HG02981 (cell line): ENCODE results near the gene DIP2B.

Source experiments
- ATAC-seq: cut with Tn5 transposase; IDR thresholded peaks from one replicate; pipeline ENCODE4 v1.9.1; 2021; ENCODE audit warnings: mild to moderate bottlenecking, moderate library complexity; ENCODE audit not compliant: unreplicated experiment

The DIP2B gene

DNA sequence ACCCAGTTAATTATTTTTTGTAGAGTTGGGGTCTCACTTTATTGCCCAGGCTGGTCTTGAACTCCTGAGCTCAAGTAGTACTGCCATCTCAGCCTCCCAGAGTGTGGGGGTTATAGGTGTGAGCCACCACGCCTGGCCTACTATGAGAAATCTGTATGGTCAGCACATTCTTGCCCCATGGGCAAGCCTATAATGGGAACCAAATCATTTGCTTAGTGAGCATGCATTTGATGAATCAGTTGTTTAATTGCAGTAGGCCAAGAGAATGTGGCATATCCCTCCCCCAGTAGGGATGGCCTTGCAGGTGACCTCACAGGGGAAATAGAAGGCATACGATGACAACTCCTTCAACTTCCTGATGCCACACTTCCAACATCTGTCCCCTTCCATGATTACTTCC, 122.7 kb downstream of the DIP2B start:
- no peak for ATAC-seq

DNA sequence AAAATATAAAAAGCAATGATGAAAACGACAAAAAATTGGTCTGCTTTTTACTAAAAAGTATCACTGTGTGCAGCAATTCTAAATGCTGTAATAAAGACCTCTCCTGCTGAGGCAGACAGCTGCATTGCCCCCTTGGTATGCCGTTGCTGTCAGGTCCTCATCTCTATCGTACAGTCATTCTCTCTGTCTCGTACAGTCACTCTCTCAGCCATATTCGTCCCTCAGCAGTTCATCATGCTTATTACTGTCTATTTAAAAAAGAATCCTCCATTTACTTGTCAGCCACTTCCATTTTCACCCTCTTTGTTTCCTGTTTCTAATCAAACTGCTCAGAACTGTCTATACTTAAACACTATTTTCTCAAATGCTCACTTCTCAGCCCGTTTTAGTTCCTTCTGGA, 123.6 kb downstream of the DIP2B start:
- no peak for ATAC-seq

DNA sequence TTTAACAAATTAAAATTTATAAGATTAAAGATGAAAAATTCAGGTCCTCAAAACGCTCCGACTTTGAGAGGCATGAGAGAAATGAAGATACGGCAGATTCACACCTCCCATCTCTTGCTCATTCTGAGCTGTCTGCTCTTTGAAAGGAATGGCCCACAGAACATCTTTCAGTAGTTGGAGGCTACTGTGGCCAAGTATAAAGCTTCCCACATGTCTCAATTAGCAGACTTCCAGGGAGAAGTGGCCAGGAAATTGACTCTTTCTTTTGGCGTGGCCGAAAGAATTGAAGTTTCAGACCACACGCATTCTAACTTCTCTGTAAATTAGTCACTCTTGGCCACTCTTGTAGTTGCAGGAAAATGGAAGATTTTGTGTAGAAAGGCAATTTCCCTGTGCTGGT, 129.2 kb downstream of the DIP2B start:
- no peak for ATAC-seq

DNA sequence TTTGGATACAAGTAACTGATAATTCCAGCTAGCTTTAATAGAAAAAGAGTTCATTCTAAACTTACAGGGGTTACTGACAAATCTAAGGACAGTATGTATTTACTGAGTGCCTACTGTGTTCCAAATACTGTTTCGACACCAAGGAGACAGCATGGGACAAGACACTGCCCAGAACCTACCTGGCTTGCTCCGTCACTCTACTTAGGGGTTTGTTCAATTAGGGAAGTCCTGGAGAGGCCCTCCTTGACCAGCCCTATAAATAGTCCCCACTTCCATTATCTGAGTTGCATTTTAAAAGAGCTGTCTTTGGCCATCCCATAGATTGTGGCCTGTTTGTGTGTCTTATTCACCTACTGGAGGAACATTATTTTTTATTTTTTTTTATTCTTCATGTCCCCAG, 129.6 kb downstream of the DIP2B start:
- ATAC-seq: no peak

DNA sequence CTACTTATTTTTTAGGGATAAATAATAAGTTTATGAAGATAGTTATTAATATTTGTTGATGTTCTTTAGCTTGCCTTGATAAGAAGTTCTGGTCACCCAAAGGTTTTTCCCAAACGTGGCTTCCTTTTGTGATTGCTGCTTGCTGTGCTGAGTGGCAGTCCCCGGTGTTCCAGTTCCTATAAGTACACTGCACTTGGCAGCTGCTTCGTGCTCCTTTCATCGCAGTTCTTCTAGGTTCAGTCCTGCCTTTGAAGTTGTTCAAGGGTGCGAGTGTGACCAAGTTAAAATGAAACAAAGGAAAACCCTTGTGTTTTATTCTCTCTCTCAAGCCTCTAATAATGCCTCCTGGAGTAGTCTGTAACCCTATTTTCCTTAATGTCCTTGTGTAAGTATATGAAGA, 130.6 kb downstream of the DIP2B start:
- ATAC-seq: no peak

DNA sequence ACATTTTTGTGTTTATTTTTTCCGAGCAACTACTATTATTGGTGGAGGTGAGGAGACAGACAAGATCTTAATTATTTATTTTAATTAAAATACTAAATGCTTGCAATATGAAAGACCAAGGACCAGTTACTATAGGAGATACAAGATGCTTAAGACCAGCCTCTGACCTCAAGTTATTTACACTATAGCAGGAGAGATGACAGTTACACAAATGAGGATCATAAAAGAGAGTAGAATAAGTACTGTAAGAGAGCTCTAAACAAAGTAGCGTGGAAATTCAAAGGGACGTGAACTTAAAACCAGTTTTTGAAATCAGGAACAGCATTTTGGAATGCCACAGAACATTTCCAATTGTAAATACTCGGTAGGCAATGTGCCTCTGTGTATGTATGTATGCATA, 131.1 kb downstream of the DIP2B start:
- ATAC-seq: no peak

DNA sequence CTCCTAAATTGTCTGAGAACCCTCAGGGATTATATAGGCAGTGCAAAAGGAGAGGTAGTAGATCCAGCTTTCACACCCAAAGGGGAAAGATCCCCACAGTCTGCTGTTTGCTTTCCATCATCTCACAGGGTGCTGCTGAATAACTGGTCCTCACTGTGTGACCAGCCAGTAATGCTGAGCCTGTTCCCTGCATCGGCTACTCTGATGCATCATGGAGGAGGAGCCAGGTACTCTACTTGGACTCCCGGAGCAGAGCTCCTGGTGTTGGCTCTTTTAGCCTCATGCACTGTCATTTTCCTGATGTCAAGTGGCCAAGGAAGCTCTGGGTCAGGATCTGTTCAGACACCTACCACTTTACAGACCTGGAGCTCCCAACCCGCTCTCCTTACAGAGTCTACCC, 131.7 kb downstream of the DIP2B start:
- no peak for ATAC-seq

DNA sequence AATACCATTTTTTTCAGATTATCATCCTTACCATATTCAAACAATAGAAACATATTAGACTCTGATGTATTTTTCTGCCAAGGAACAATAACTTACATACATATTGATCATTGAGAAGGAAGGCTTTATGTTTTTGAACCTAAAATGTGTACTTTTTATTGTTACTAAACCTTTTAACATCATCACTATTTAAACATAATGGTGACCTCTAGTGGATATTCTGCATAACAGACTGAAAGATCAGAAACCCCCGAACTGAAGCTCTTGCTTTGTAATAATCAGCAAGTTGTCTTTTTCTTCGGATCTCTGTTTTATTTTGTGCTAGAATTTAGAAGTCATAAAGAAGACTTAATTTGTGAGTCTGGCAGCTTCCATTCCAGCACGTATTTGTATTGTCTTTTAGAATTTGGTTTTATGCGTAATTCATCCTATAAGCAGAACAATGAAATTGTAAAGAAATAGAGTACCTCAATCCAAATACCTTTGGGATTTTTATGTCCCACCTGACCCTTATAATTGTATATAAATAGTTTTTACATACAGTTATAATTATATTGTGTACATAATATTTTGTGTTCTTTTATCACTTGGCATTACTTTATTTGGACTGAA, 133.2 kb downstream of the DIP2B start:
- no peak for ATAC-seq

DNA sequence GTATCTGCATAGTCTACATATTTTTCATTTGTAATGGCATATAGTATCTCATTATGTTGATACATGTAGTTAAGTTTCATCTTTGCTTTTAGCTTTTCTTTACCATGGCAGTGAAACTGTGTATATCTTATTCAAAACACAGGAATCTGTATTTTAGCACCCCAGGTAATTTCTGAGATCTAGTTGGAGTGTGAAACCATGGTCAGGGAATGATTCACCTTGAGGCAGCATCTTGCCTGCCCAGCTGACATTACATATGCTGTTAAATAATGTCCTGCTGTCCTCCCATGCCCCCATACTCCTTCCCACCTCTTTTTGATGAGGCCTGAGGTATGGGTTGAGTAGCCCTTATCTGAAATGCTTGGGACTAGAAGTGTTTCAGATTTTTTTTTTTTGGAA, 133.7 kb downstream of the DIP2B start:
- no peak for ATAC-seq

DNA sequence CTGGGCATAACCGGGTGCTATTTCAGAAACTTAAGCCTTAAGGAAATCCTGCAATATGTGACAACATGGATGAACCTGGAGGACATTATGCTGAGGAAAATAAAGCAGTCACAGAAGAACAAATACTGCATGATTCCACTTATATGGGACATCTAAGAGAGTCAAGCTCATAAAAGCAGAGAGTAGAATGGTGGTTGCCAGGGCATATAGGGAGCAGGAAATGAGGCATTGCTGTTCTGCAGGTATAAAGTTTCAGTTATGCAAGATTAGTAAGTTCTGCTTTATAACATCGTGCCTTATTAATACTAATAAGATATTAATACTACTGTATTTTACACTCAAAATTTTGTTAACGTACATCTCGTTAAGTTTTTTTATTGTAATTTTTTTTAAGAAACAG, 134.9 kb downstream of the DIP2B start:
- no peak for ATAC-seq

DNA sequence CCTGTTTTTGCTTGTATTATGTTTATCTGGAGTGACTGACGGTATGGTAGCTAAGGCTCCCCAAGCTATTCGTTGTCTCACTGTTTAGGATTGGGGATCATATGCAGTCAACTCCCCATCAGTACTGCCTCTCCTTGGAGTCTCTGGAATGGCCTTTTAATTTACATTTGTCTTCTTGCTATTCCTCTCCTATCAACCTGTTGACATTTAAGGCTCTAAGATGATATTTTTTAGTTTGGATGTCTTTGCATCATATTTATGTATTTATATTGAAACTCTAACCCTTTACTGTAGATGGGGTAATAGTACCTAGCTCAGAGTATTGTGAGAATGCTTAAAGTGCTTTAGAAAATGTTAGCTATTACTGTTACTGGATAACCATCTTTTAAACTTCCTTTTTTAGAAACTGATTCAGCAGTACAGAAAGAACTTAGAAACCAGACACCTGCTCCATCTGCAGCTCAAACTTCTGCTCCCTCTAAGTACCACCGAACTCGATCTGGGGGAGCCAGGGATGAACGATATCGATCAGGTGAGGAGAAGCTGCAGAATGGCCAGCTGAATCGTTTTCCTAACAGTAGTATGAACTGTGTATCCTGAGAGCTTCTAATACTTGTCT, 135.6 kb downstream of the DIP2B start:
- ATAC-seq: no peak

DNA sequence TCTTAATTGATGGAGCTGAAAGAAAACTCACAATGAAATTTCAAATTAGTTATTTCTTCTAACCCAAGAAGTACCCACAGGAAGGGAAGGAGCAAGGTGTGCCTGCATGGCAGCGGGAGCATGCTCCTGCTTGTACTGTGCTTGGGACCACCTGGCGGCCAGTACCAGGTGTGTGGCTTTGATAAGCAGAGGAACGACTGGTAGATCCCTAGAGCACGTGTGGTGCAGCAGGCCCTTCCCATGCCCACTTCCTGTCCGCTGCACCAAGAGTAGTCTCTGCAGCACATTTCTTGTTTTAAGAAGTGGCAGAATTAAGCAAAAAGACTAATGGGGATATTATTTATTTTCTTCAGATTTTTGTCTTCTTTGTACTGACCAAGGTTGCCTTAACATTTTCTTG, 136.8 kb downstream of the DIP2B start:
- ATAC-seq: no peak

DNA sequence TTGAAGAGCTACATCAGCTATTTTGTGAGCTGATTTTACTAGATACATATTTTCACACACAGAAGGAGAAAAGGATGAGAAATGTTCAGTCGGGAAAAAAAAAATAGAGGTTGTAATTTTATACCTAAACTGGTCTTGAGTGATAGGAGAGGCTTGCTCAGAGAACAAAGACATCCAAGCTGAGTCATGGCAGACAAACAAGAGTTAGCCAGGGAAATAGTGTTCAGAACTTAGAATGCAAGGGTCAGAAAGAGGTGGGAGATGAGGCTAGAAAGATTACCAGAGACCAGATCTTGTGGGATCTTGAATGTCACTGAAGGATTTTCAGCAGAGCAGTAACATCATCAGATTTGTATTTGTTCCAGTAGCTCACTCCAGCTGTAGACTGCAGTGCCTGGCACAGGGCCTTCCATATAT, 137.3 kb downstream of the DIP2B start:
- ATAC-seq: no peak

DNA sequence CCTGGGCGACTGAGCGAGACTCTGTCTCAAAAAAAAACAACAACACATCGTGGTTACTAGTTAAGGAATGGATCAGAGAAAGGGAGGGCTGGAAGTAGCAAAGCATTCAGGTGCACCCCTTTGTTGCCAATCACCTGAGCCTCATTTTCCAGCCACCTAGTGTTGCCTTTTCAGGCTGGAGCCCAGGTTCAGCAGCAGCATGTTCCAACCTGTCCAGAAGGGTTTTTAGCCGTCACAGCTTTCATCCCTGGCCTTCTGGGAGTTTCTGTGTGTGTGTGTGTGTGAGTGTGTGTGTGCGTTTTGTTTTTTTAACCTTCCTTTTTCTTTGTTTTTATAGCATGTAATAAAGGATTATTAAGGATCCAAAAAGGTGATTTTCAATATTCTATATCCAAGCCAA, 138.0 kb downstream of the DIP2B start:
- no peak for ATAC-seq

DNA sequence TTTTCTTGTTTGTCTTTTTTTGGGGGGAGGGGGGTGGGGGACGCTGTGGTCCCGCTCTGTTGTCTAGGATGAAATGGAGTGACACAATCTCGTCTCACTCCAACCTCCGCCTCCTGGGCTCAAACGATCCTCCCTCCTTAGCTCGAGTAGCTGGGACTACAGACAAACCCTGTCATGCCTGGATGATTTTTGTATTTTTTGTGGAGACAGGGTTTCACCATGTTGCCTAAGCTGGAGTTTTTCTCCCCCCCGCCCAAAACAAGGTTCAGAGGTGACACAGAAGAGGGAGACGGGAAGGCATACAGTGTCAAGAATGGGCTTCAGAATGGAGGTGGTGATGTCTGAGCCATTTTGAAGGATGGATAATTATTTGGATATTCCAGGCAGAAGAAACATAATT, 142.2 kb downstream of the DIP2B start:
- no peak for ATAC-seq

DNA sequence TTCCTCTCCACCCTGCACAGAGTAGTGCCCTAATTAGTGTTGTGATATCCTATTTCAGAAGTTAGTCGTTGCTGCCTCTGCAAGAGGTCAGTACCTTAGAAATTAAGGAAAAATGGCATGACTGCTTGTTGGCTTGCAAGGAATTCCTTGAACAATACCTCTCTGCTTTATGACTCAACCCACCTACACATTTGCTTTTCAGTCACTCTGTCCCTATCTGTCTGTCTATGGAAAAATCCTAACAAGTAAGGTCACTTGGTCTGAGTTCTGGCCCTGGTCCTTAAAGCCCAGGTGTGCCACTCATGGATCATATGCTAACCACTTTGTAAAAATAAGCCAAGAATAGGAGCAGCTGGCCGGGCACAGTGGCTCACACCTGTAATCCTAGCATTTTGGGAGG, 142.7 kb downstream of the DIP2B start:
- ATAC-seq: no peak

DNA sequence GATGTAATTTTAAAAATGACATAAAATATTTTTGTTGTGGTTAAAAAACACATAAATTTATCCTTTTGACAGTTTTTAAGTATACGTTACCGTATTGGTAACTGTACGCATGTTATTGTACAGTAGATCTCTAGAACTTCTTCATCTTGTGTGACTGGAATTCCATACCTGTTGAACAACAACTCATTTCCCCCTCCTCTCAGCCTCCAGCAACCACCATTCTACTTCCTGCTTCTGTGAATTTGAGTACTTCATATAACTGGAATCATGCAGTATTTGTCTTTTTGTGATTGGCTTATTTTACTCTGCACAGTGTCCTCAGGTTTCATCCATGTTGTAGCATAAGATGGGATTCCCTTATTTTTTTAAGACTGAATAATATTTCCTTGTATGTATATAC, 145.5 kb downstream of the DIP2B start:
- ATAC-seq: no peak

DNA sequence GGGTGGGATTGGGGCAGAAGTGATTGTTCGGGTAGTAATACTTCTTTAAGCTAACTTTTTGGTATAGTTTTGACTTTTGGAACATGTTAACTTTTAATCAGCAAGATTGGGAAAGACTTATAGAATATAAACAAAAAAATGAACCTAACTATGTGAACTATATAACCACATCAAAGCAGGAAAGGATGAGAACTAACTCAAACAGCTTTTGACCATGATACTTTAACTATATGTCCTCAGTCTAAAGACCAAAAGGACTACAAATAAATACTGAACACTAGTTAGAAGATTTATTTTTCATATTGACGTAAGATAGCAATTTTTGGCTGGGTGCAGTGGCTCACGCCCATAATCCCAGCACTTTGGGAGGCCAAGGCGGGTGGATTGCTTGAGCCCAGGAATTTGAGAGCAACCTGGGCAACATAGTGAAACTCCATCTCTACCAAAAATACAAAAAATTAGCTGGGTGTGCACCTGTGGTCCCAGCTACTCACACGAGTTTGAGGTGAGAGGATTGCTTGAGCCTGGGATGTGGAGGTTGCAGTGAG, 150.7 kb downstream of the DIP2B start:
- no peak for ATAC-seq

DNA sequence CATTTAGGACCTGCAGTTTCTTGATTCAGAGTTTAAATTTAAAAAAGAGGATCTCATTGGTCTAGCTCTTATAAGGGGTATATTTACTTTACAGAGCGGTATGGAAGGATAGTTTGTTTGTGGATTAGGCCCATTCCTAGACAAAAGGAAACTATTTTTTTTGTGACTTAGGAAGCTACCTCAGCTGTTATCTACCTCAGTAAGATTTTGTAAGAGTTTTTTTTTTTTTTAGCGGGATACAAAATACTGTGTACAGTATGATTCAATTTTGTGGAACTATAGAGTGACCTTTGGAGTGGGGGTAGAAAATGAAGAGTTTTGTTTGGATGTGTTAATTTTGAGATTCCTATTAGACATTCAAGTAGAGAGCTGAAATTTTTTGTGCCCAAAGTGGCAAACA, 154.5 kb downstream of the DIP2B start:
- ATAC-seq: no peak

DNA sequence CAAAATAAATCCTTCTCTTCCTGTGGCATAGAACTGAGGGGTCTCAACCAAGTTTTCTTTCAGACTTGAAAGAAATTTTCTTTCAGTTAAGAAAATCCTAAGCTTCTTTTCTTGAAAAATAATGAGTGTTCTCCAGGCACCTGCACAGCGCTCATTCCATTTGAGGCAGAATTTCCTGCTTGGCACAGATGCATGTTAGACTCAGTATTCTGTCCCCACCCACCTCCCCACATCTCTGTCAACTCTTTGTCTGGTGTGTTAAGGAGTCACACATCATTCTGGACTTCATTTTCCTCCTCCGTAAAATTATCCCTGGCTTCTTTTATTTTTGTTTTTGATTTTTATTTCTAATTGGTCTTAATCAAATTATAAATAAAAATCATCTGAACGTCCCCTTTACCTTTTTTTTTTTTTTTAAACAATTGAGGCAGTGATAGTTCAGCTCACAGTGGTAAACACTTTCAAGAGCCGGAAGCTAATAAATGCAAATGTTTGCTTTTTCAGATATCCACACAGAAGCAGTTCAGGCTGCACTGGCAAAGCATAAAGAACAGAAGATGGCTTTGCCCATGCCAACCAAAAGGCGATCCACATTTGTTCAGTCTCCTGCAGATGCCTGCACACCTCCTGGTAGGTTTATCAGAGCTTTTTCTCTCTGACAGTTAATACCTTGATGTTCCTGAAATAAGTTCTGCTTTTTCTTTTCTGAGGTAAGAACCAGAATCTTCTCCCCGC, 155.1 kb downstream of the DIP2B start:
- no peak for ATAC-seq

DNA sequence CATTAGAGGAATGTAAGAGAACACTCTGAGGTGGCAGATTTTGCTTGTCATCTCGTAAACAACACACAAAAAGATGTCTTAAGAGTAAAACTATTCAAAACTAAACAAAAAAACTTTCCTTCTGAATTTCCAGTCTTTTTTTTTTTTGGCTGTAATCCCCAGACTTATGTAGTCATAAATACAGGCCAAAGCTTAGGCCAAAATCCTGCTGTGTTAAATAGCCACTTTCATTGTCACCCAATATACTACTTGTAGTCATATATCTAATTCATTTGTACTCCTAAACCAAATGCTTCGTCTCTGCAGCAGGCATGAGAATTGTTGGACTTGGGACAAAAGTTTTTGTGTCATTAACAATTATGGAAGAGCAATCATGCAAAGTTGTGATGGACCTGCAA, 155.6 kb downstream of the DIP2B start:
- ATAC-seq: no peak
